GM21423 (cell line): ENCODE results near the gene ENDOD1.
A peak's percentile ranks its signal among the peaks of the same experiment; 100 is the strongest.

ENCODE experiments used
- ATAC-seq: cut with Tn5 transposase; IDR thresholded peaks from one replicate; pipeline ENCODE4 v1.9.1; 2021; ENCODE audit warnings: mild to moderate bottlenecking, moderate library complexity; ENCODE audit not compliant: unreplicated experiment

ENDOD1 gene

DNA sequence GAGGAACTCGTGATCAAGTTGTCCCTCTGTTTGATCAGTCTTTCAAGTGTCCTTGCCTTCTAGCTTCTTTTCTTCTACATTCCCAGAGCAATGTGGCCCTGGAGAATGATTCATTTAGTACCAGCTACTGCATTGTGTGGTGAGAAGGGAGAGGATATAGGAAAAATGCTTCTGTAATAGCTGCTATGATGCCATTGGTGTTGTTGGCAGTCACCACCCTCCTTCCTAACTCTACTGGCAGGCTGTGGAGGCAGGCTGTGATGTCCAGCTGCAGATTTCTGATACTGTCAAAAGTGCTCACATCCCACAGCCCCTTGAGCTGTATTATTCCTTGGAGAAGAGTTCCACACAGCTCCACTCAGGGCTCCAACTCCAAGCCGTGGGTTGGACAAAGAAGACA is 52.8 kb downstream of the ENDOD1 start:
- ATAC-seq: no peak

DNA sequence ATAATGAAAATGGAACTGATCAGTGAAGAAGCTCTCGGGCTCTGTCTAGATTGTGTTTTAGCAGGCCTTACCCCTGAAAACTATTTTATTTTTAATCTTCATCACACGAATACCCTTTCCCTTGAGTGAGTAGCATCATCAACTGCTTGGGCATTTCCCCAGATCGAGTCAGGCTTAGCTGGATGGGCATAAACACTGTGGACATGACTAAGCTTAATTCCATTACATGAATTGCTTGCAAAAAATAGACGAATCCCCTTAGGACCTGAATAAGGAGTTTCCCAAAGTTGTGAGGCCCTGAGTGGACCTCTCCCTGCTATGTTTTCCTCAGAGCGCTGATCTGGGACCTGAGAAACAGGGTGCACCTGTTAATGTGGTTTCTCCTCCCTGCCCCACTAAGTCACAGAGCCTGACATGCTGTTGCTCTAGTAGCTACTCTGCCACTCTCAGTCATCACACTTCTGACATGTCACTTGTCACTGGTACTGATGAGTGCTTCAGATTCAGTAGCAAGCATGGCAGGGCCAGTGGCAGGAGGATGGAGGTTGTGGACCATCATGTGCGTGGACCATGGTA is 53.5 kb downstream of the ENDOD1 start:
- ATAC-seq: no peak

DNA sequence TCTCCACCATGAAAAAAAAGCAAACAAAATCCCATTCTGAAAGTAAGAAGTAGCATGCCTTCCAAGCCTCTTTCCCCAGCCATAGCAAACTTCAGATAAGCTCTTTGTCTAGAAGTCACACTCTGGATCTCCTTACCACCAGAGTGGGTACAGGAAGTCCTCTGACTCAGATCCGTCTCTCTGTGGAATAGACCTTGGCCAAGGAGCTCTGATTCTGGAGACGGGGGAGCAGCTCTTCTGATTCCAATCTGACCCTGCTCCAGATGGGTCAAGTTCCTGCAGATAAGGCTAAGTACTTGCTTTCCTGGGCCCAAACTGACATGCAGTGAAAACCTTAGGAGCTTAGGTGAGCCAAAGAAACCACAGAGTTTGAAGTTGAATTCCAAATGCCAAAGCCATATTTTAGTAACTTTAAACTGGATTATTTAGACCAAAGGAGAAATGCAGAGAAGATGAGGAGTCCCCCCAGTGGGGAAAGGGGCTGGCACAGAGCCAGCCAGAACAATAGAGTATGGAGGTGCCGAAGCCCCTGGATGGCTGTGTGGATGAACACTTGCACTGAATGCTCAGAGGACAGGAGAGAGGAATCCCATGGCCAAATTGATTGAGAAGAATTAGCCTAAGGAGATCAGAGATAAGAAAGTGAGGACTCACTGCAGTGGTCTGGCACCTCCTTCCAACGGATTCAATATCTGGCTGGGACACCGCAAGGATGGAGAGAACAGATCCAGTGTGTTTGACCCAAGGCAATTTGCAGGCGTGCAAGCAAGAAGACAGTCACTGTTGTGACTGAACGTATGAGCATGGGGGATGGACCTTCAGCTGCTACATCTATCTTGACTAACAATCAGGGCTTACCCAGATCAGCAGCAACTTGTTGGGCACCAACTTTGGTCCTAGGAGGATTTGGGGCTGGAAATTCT is 54.9 kb downstream of the ENDOD1 start:
- no peak for ATAC-seq

DNA sequence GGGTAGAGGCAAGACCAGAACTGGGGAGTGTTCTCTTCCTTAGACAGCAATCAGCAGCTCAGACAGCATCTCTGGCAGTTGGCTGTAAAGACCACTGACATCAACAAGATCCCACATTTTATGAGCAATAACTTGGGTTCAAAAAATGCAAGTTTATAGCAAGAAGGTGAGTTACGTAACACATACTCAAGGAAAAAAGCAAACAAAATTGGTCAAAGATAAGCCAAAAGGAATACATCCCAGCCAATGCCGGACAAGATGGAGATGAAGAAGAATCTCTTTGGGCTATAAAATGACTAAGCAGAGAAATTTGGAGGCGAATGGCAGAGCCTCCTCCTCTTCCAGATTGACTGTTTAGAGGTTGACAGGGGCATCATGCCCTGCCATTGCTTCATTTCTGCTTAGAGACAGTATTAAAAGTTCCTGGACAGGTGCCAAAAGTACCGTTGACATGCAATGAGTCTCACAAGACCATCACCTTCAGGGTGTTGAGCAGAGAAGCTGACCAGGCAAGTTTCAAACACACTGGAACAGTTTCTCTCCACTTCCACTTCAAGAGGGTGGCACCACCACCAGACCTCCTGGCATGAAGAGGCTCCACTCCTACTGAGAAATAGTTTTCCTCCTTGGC is 55.9 kb downstream of the ENDOD1 start:
- no peak for ATAC-seq

DNA sequence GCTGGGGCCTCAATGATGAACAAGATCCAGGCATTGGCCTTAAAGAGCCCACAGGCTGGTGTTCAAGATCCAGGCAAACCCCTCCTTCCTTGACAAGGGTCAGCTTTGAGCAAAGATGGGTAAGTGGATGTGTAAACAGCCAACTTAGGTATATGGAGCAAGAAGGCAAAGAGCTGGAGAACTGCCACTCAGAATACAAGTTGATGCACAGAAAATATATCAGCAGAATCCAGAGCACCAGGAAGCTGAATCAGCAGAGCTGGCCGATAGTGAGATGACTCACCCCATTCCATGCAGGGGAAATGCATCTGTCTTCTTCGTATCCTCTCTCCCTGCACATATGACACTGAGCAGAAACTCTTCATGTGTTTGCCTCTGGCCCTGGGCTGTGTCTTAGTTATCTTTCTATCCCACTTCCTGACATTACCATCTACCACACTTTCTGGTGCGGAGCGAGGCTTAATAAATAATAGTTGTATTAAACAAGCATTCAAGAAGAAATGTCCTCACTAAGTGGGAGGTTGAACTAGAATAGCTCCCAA is 57.8 kb downstream of the ENDOD1 start:
- no peak for ATAC-seq

DNA sequence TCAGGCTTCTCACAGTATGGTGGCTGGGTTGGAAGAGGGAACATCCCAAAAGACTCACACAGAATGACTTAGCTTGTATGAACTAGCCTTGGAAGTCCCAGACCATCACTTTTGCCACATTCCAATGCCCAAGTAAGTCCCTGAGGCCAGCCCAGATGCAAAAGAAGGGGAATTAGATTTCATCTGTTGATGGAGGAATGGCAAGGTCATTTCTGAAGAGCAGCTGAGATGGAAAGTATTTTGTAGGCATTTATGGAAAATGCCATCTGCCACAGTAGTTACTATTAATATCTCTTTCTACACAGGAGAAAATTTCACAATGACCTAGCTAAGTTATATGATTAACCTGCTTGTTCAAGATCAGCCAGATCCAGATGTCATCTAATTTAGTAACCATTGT is 58.8 kb downstream of the ENDOD1 start:
- no peak for ATAC-seq

DNA sequence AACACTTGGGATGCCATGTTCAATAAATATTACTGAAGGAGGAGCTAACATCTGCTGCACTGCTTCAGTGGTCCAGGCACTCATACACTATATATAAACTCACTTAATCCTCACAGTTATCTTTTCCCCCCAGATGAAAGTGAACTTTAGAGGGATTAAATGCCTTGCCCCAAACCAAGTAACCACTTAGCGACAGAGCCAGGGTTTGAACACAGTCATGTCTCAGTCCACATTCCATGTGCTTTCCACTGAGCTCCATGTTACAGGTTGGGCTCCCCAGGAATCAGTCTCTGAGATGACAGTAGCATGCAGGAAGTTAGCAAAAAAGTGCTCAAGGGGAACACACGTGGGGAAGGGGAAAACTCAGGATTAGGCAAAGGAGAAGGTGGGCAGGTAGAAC is 59.3 kb downstream of the ENDOD1 start:
- no peak for ATAC-seq

DNA sequence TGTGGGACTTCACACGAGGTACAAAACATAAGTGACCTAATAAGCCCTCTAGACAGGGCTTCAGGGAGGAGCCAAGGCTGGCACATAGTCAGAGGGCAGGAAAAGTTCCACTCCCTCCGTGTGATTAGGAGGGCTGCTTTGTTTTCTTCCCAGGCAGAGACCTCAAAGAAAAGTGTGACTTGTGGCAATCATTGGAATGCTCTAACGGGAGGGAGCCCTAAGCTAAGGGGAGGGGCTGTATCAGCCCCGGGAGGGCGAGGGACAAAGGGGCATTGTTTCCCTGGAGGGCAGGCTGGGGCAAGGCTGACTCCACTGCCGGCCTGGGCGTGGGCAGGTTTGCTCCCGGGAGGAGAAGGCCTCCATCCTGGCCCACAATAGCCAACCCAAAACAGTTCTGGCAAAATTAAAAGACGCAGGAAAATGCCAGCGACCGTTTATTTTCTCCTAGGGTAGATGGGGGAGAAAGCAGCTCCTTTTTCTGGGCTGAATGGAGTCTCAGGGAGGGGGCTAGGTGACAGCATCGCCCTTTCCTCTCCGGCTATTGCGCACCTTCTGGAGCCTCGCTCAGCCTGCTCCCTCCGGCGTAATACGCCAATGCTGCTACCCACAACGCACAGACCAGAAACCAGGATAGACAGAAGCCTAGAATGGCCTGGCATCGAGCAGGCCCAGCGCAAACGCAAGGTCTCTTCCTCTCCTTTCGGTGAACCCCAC is 60.2 kb downstream of the ENDOD1 start:
- ATAC-seq: no peak

DNA sequence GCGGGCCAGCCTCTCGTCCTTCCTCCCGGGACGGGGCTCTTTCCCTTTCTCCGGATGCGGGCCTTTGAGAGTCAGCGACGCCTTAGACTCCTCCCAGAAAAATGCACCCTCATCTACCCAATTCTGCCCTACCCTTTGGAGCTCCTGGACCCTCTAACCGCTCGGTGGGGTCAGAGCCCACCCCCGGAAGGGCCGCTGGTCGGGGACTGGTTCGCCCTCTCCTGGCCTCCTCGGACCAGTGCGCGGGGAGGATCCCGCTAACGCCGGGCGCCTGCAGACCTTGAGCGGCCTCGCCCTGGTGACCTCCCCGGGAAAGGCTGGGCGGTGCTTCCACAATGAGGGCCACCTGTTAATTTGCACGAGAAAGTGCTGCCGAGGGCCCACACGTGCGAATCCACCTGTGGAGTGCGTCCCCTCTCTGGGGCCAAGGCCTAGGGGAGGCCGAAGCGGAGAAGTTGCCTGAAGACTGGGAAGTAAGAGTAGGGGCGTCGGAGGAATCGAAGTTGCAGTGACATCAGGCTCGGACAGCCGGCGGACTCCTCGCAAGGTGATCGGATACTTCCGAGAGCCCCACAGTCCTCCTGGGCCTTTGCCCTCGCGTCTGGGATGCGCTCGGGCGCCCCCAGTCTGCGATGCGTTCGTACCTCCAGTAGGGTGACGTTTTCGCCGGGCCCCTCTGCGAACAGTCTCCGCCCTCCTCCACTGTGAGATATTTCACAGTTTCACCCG is 61.5 kb downstream of the ENDOD1 start:
- ATAC-seq: peak; percentile 79

DNA sequence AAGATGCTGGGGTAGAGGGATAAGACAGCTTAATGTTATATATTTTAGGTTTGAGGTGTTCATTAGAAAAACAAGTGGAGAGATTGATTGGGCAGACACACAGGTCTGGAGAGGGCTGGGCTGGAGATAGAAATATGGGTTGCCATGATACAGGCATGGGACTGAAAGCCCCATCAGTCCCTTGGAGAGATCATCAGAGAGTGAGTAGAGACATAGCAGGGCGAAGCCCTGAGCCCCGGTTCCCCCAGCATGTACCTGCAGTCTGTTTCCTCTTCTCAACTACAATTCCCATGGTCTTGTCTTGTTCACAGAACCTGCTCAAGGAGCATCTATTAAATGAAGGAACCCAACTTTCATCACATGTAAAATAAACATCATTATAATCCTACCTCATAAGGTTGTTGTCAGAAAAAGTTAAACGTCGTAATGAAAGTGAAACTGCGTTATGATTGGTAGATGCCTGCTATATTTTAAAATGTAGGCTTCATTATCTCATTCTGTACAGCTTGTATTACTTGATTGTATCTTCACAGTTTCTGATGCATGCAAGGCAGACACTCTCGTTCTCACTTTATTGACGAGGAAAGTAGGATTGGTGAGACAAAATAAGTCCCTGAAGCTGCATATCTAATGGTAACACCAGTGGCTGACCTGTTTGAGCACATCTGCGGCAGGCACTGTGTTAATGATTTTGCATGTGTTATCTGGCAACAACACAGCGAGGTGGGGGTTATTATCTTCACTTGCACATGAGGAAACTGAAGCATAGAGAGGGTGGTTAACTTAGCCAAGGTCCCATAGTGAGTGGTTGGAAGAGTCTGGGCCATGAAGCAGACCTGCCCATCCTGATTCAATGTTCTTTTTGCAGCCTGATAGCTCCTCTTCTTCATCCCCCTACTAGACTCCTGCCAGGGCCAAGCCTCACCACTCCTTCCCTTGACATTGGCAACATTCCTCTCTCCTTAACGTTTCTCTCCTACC is 63.5 kb downstream of the ENDOD1 start:
- ATAC-seq: no peak

DNA sequence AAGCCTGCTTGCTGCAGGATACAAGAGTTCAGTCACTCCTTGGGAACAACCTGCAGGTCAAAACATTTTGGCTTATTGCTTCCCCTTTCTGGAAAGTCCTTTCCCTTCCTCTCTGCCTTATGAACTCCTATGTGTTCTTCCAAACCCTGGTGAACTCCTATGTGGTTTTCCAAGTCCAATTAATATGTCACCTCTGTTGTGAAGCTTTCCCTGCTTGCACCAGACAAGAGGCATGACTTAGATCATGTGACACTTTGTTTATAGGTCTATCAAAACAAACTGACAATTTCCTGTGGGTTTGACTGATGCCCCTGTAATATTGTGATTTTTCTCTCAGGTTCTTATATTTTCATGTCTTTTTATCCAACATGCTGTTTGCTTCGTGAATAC is 64.2 kb downstream of the ENDOD1 start:
- ATAC-seq: no peak

DNA sequence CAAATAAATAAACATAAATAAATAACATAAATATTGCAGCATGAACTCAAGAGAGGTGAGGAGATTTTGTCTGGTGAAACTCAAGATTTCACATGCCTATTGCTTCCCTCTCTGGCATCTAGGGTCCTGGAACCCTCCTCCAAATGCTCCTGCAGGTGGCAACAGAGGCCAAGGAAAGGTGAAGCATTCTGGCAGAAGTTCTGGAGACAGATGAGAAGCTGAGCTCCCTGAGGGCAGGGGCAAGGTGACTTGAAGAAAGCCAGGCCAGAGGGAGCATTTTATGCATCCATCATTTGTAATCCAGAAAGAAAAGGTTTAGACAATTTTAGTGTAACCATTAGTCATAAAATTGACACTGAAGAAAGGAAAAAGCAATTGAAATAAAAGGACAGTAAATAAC is 64.9 kb downstream of the ENDOD1 start:
- ATAC-seq: no peak

DNA sequence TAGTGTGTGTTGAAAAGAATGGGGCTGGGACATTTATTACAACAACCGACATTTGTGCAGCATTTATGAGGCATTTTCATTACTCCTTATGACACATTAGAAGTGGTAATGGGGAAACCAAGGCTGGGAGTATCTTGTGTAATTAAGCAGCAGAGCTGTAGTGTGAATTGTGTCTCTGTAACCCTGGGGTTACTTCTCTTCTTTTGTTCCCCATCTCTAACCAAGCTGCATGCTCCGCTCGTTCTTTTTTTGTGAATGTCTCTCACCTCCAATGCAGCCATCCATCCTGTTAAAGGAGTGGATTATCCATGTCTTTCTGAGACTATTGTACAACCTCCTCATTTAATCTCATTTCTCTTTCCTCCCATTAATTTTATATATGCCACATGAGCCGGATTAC is 65.7 kb downstream of the ENDOD1 start:
- ATAC-seq: no peak

DNA sequence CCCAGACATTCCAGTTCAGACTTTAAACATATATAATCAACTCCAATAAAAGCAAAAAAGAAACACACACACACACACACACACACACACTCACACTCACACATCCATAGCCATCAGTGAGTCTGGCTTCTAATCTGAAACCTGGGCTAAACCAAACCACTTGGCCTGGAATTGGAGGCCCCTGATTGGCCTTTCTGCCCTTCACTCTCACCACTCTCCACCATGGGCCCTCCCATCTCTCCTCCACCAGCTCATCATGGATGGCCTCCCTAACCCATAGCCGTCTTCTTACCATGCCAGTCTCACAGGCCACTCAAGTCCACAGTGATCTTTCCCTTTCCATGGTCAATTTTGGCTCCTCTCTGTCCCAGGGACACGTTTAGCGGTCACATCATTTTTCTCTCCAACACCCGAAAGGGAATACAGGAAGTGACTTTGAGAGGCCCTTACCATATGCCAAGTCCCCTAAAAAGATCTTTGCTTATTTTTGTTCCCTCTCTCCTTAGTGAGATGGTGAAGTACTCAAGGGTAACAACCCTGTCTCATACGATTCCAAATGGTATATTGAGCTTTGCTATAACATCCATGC is 66.6 kb downstream of the ENDOD1 start:
- ATAC-seq: no peak

DNA sequence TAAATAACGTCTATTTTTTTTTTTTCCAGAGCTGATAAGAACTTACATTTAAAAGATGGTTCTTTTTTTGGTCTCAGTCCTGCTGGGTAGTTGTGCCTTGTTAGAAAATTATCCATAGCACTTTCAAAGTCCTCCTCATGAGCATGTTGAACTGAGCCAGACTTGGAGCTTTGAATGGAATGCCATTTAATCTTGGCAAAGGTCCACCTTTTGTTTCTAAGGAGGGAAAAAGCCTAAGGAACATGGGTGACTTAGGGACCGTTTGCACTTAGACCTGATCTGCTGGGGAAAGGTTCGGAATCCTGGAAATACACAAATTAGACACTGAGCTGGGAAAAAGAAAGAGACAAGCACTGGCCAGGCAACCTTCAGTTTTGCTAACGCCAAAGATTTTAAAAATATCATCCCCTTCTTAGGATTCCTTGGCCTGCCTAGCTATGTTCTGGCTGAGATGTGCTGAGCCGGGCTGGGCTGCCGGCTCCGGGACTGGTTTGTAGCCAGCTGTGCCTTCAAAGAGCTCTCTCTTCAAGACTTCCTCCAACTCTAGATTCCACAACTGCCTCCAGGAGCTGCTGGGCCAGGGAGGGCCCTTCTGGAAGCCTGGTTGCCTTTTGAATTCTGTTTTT is 67.4 kb downstream of the ENDOD1 start:
- no peak for ATAC-seq

DNA sequence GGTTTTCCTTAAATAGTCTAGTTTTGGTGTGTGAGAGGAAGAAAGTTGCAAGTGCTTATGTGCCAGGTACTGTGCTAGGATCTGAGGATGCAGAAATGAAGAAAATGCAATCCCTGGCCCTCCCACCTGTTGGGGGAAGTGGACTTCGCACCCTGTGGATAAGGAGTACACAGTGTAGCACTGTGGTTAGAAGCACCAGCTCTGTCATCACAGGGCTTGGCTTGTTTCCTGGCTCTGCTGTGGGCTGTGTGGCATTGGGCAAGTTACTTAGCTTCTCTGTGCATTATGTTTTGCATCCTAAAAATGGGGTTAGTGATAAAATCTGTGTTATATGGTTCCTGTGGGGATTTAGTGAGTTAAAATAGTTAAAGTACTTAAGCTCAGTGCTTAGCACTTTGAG is 68.2 kb downstream of the ENDOD1 start:
- no peak for ATAC-seq

DNA sequence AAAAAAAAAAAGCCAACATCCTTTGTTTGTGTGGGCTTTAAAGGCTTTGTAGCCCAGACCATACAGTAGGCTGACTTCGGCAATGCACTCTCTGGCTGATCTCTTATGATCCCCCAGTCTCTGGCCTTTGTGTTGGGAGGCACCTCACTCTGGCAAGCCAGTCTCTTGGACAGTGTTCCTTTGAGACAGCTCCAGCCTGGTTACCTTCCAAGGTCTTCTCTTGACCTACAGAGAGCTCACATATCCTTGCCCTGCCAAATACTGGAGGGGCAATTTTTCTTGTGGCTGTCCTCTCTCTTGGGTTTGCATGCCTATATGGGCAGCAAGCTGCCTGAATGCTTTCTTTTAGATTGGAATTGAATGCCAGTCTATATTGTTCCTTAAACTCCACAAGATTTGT is 71.6 kb downstream of the ENDOD1 start:
- ATAC-seq: no peak

DNA sequence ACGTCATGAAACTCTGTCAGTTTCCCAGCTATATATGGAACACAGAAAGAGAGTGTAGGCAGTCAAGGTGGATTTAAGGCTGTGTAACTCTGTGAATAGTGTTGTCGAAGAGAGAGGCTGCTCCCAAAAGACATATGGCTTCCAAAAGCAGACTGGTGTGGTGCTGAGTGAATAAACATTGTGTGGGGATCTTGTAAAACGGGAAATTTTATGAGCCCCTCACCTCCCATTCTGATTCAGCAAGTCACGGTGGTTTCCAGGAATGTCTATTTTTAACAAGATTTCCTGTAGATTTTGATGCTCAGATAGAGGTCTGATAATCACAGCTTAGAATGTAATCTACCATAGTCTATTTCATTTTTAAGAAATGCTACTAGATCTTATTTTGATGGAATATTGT is 73.5 kb downstream of the ENDOD1 start:
- ATAC-seq: no peak

DNA sequence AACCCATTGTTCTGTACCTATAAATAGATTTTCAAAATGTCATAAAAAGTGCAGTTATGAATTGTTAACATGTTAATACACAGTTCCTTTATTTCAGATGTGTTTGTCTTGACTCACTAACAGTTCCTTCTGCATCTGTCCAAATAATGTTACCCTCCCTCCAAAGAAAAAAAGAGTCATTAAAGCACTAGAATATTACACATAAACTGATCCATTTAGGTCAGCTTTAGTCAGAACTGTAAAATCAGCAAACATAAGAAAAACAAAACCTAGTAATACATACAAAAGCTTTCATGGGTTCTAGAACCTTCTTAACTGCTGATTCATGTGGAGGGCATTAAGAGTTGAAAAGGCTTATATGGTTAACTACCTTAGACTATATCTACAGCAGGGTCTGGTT is 76.0 kb downstream of the ENDOD1 start:
- ATAC-seq: no peak
